NOMO-1 treated with DMSO at 0.1 percent for 48 hours (cell line): ENCODE results near the gene ATP13A3.
A peak's percentile ranks its signal among the peaks of the same experiment; 100 is the strongest.

Source experiments
- DNase-seq: peaks from one replicate; lab custom pipeline; 2025; ENCODE audit not compliant: unreplicated experiment; lab: John Stamatoyannopoulos, UW

ATP13A3 gene

GRCh38 chr3:194476784-194477183, 10.0 kb downstream of the ATP13A3 start:
- peak; percentile 53 for DNase-seq

GRCh38 chr3:194475978-194476377, 10.8 kb downstream of the ATP13A3 start:
- no peak for DNase-seq

GRCh38 chr3:194475138-194475932, 11.5 kb downstream of the ATP13A3 start:
- DNase-seq: no peak

- no peak for DNase-seq
Observed at GRCh38 chr3:194474675-194475074, 12.1 kb downstream of the ATP13A3 start.

- peak; percentile 85 for DNase-seq
Observed at GRCh38 chr3:194472290-194472920, 14.4 kb downstream of the ATP13A3 start.

GRCh38 chr3:194471863-194472262, 14.9 kb downstream of the ATP13A3 start:
- DNase-seq: peak; percentile 39

GRCh38 chr3:194470615-194471014, 16.2 kb downstream of the ATP13A3 start:
- DNase-seq: no peak

GRCh38 chr3:194469977-194470376, 16.8 kb downstream of the ATP13A3 start:
- DNase-seq: no peak

GRCh38 chr3:194468086-194468485, 18.7 kb downstream of the ATP13A3 start:
- DNase-seq: no peak

- no peak for DNase-seq
Observed at GRCh38 chr3:194466761-194467356, 19.9 kb downstream of the ATP13A3 start.

- peak; percentile 33 for DNase-seq
Observed at GRCh38 chr3:194465920-194466570, 20.8 kb downstream of the ATP13A3 start.

- DNase-seq: no peak
Observed at GRCh38 chr3:194465246-194465645, 21.6 kb downstream of the ATP13A3 start.

- no peak for DNase-seq
Observed at GRCh38 chr3:194464692-194465091, 22.1 kb downstream of the ATP13A3 start.

GRCh38 chr3:194462936-194463335, 23.9 kb downstream of the ATP13A3 start:
- DNase-seq: no peak

GRCh38 chr3:194460566-194460965, 26.2 kb downstream of the ATP13A3 start:
- no peak for DNase-seq

GRCh38 chr3:194458131-194458530, 28.7 kb downstream of the ATP13A3 start:
- no peak for DNase-seq

GRCh38 chr3:194455481-194455880, 31.3 kb downstream of the ATP13A3 start:
- no peak for DNase-seq

- DNase-seq: no peak
Observed at GRCh38 chr3:194450341-194450740, 36.5 kb downstream of the ATP13A3 start.

GRCh38 chr3:194449913-194450312, 36.9 kb downstream of the ATP13A3 start:
- no peak for DNase-seq

GRCh38 chr3:194447657-194448056, 39.1 kb downstream of the ATP13A3 start:
- DNase-seq: no peak

GRCh38 chr3:194447161-194447560, 39.6 kb downstream of the ATP13A3 start:
- no peak for DNase-seq

GRCh38 chr3:194446754-194447153, 40.0 kb downstream of the ATP13A3 start:
- DNase-seq: no peak
